GM10266 (cell line): ENCODE data around the gene MTURN.
"Not testable (repeated sequence)": the region's sequence is repeated elsewhere in the genome, so short reads cannot be mapped to it uniquely, and the experiment has no call there.

Source experiments
- DNase-seq: peaks from one replicate; pipeline ENCODE4 v3.0.0; 2012; ENCODE audit errors: extremely low spot score
- TF ChIP-seq, protein P1 (sequence below): IDR thresholded peaks from 2 replicates; pipeline ENCODE4 v1.5.1; 2012; ENCODE audit warnings: mild to moderate bottlenecking, low read depth; ENCODE audit not compliant: control insufficient read depth, insufficient read depth; ENCODE audit errors: missing control alignments

Gene MTURN

DNA sequence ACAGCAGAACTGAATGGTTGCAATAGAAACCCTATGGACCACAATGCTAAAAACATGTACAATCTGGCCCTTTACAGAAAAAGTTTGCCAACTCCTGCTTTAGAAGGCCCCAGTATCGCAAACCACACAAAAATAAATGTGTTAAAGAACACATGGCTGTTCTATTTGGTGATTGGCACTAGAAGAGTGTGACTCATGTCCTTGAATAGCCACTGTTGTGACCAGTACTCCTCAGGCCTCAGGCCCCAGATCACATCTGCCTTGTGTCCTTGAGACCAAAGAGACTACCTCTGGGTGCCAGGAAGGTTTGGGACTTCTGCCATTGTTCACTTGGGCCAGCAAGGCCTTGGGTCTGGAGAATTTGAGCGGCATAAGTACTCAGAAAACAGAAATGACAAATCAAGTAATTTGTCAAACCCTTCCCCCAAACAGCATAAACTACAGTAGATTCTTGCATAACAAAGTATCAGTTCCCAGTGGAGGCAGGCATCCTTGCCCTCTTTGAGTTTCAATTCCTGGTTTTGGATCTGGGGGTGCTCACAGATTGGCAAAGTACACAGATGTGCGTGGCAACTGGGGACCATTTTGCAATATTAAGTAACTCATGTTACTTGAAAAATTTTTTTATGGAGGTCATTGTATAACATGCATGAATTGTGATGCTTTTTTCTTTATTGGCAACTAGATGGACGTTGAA is 50.2 kb downstream of the MTURN start:
- TF ChIP-seq, protein P1, sequence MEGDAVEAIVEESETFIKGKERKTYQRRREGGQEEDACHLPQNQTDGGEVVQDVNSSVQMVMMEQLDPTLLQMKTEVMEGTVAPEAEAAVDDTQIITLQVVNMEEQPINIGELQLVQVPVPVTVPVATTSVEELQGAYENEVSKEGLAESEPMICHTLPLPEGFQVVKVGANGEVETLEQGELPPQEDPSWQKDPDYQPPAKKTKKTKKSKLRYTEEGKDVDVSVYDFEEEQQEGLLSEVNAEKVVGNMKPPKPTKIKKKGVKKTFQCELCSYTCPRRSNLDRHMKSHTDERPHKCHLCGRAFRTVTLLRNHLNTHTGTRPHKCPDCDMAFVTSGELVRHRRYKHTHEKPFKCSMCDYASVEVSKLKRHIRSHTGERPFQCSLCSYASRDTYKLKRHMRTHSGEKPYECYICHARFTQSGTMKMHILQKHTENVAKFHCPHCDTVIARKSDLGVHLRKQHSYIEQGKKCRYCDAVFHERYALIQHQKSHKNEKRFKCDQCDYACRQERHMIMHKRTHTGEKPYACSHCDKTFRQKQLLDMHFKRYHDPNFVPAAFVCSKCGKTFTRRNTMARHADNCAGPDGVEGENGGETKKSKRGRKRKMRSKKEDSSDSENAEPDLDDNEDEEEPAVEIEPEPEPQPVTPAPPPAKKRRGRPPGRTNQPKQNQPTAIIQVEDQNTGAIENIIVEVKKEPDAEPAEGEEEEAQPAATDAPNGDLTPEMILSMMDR = no peak
- no peak for DNase-seq

DNA sequence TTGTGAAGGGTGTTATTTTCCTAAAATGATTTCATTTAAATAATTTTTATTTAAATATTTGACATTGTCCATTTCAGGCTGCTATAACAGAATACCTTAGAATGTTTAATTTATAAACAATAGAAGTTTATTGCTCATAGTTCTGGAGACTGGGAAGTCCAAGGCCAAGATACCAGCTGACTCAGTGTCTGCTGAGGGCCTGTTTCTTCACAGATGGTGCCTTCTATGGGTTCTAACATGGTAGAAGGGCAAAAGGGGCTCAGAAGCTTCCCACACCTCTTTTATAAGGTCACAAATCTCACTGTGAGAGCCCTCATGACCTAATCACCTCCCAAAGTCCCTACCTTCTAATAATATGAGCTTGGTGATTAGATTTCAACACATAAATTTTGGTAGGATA is 50.7 kb downstream of the MTURN start:
- no peak for DNase-seq
- TF ChIP-seq, protein P1 = no peak

DNA sequence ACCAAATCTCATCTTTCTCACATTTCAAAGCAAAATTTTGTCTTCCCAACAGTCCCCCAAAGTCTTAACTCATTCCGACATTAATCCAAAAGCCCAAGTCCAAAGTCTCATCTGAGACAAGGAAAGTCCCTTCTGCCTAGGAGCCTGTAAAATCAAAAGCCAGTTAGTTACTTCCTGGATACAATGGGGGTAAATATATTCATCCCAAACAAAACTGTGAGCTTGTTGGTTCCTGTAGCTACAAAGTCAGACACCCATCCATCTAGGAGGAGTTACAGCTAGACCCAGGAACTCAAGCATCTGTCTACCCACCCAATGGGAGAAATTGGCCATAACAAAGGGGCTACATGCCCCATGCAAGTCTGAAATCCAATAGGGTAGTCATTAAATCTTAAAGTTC is 51.9 kb downstream of the MTURN start:
- TF ChIP-seq, protein P1 = no peak
- no peak for DNase-seq

DNA sequence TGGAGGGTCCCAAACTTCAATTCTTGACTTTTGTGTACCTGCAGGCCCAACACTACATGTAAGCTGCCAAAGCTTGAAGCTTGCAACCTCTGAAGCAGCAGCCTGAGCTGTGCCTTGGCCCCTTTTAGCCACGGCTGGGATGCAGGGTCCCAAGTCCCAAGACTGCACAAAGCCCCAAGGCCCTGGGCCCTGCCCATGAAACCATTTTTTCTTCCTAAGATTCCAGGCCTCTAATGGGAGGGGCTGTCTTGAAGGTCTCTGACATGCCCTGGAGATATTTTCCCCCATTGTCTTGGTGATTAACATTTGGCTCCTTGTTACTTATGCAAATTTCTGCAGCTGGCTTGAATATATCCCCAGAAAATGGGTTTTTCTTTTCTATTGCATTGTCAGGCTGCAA is 52.7 kb downstream of the MTURN start:
- no peak for DNase-seq
- TF ChIP-seq, protein P1 = no peak

DNA sequence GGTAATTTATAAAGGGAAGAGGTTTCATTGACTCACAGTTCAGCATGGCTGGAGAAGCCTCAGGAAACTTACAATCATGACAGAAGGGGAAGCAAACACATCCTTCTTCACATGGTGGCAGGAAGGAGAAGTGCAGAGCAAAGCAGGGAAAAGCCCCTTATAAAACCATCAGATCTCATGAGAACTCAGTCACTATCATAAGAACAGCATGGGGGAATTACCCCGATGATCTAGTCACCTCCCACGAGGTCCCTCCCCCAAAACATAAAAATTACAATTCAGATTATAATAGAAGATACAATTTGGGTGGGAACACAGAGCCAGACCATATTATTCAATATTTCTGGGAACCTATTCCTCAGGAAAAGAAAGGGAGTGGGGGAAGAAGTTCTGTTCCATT is 53.6 kb downstream of the MTURN start:
- not testable (repeated sequence) for DNase-seq

DNA sequence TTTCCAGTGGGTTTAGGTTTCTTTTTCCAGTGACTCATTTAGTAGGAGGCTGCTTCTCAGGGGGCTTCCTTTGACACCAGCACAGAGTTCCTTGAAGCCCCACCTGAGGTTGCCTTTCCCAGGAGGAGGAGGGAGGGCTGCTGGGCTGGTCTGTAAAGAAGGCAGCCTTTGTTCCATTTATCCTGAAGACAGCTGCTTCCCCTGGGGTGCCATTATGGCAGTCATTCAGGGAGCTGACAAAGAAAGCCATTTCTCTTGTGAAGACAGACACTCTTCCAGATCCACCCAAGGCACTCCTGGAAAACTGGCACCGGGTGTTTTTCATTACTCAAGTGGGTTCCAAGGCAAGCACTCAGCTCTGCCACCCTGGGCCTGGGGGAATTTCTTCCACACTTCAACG is 54.0 kb downstream of the MTURN start:
- no peak for DNase-seq
- TF ChIP-seq, protein P1 = no peak

DNA sequence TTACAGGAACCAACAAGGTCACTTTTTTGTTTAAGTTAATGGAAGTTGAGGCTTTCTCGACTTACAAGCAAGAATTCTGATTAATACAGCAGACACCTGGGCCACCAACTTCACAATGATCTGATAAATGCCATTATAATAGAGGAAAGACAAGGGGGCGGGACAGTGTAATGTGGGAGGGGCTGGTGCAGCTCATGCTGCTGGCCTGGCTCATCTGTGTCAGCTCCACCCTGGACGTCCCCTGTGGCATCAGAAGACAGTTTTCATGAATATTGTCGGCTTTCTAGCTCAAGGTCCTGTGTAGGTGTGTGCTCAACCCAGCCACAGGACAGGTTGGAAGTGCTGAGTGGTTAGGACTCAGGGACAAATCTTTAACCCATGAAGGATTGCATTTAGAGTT is 57.0 kb downstream of the MTURN start:
- no peak for DNase-seq
- TF ChIP-seq, protein P1 = no peak
